NCI-H2081 (cell line): ENCODE measurements around the gene TERT.

ENCODE experiments used
- DNase-seq, 2 experiments: peaks; one replicate each; lab custom pipeline; 2025; lab: John Stamatoyannopoulos, UW

Gene TERT

GRCh38 chr5:1219098-1219767 is 75.6 kb downstream of the TERT start:
- DNase-seq, result no peak

GRCh38 chr5:1218351-1219080 is 76.4 kb downstream of the TERT start:
- no peak for DNase-seq

- DNase-seq, result no peak
These were observed 77.2 kb downstream of the TERT start for GRCh38 chr5:1217596-1218206.

- DNase-seq, result no peak
These were observed 78.0 kb downstream of the TERT start for GRCh38 chr5:1216918-1217295.

- DNase-seq, result no peak
These were observed 78.5 kb downstream of the TERT start for GRCh38 chr5:1216211-1216917.

GRCh38 chr5:1215320-1216096 is 79.4 kb downstream of the TERT start:
- no peak for DNase-seq

GRCh38 chr5:1214936-1215220 is 80.0 kb downstream of the TERT start:
- DNase-seq, result no peak

- DNase-seq, result no peak
These were observed 80.5 kb downstream of the TERT start for GRCh38 chr5:1214163-1214935.

- DNase-seq, result no peak
These were observed 81.2 kb downstream of the TERT start for GRCh38 chr5:1213508-1214162.

GRCh38 chr5:1212881-1213280 is 82.0 kb downstream of the TERT start:
- DNase-seq, result no peak

GRCh38 chr5:1212271-1212670 is 82.6 kb downstream of the TERT start:
- no peak for DNase-seq

- no peak for DNase-seq
These were observed 83.2 kb downstream of the TERT start for GRCh38 chr5:1211701-1212100.

- DNase-seq, result no peak
These were observed 84.0 kb downstream of the TERT start for GRCh38 chr5:1210832-1211251.

- no peak for DNase-seq
These were observed 84.7 kb downstream of the TERT start for GRCh38 chr5:1209896-1210776.

GRCh38 chr5:1209489-1209852 is 85.4 kb downstream of the TERT start:
- no peak for DNase-seq

GRCh38 chr5:1208743-1209488 is 86.0 kb downstream of the TERT start:
- DNase-seq, result no peak

- no peak for DNase-seq
These were observed 86.6 kb downstream of the TERT start for GRCh38 chr5:1208221-1208742.

- no peak for DNase-seq
These were observed 87.3 kb downstream of the TERT start for GRCh38 chr5:1207555-1207954.
